Measurements from ENCODE around the gene HTR3B.
"Not testable (repeated sequence)": the region's sequence is repeated elsewhere in the genome, so short reads cannot be mapped to it uniquely, and the experiment has no call there.

Gene HTR3B

DNA sequence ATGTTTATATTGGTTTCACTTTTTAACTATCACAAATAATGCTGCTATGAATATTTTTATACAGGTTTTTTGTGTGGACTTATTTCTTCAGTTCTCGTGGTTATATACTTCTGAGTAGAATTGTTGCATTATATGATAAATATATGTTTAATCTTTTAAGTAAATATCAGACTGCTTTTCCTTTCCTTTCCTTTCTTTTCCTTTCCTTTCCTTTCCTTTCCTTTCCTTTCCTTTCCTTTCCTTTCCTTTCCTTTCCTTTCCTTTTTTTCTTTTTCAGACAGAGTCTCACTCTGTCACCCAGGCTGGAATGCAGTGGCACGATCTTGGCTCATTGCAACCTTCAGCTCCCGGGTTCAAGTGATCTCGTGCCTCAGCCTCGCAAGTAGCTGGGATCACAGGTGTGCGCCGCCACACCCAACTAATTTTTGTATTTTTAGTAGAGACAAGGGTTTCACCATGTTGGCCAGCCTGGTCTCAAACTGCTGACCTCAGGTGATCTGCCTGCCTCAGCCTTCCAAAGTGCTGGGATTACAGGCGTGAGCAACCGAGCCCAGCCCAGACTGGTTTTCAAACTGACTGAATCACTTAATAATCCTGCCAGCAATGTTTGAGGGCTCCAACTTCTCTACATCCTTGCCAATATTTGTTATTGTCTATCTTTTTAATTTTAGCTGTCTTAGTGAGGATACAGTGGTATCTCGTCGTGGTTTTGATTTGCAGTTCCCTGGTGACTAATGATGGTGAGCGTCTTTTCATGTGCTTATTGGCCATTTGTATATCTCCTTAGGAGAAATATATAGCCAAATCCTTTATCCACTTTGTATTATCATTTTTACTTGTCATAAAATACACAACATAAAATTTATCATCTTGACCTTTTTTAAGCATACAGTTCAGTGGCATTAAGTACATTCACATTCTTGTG lies 21.9 kb downstream of the HTR3B start:
- DNase-seq (ENCODE audit: insufficient read length, low spot score) (no peak), FAIRE-seq (no peak)
- TF ChIP-seq, protein P1, sequence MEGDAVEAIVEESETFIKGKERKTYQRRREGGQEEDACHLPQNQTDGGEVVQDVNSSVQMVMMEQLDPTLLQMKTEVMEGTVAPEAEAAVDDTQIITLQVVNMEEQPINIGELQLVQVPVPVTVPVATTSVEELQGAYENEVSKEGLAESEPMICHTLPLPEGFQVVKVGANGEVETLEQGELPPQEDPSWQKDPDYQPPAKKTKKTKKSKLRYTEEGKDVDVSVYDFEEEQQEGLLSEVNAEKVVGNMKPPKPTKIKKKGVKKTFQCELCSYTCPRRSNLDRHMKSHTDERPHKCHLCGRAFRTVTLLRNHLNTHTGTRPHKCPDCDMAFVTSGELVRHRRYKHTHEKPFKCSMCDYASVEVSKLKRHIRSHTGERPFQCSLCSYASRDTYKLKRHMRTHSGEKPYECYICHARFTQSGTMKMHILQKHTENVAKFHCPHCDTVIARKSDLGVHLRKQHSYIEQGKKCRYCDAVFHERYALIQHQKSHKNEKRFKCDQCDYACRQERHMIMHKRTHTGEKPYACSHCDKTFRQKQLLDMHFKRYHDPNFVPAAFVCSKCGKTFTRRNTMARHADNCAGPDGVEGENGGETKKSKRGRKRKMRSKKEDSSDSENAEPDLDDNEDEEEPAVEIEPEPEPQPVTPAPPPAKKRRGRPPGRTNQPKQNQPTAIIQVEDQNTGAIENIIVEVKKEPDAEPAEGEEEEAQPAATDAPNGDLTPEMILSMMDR (IDR thresholded peaks at IDR 0.05; ENCODE audit: insufficient read depth, missing control alignments) = no peak

DNA sequence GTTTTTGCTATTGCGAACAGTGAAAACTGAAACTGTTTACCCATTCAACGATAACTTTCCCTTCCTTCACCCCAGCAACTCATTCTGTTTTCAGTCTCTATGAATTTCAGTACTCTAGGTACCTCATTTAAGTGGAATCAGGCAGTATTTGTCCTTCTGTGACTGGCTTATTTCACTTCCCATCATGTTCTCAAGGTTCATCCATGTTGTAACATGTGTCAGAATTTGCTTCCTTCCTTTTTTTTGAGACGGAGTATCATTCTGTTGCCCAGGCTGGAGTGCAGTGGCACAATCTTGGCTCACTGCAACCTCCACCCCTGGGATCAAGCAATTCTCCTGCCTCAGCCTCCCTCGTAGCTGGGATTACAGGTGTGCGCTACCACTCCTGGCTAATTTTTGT lies 23.7 kb downstream of the HTR3B start:
- no peak for DNase-seq (ENCODE audit: insufficient read length, low spot score)
- TF ChIP-seq, protein P1 (IDR thresholded peaks at IDR 0.05; ENCODE audit: insufficient read depth, missing control alignments) = no peak
- no peak for FAIRE-seq

DNA sequence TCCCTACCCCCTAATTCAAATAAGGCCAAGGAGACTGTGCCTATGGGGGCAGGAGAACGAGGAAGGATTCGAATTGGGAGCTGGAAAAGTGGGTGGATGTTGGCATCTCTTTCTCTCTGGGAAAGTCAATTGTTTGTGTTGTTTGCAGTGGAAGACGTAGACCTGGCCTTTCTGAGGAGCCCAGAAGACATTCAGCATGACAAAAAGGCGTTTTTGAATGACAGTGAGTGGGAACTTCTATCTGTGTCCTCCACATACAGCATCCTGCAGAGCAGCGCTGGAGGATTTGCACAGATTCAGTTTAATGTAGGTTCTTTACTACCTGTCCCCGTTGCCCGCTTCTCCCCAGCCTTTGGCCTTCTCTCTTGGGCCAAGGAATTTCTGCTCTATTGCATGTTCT lies 28.2 kb downstream of the HTR3B start:
- TF ChIP-seq, protein P1 (IDR thresholded peaks at IDR 0.05; ENCODE audit: insufficient read depth, missing control alignments) = no peak

DNA sequence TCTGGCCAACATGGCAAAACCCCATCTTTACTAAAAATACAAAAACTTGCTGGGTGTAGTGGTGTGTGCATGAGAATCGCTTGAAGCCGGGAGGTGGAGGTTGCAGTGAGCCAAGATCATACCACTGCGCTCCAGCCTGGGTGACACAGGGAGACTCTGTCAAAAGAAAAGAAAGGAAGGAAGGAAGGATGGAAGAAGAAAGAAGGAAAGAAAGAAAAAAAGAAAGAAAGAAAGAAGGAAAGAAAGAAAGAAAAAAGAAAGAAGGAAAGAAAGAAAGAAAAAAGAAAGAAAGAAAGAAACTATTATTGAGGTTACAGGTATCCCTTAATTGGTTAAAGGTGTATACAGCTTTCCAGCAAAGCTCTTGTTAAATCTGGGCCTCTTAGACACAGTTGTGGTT lies 29.6 kb downstream of the HTR3B start:
- FAIRE-seq; DNase-seq (ENCODE audit: insufficient read length, low spot score): not testable (repeated sequence)

More for the DNA sequence above, 28.2 kb downstream of the HTR3B start:
- no peak for DNase-seq (ENCODE audit: insufficient read length, low spot score)
- no peak for FAIRE-seq

DNA sequence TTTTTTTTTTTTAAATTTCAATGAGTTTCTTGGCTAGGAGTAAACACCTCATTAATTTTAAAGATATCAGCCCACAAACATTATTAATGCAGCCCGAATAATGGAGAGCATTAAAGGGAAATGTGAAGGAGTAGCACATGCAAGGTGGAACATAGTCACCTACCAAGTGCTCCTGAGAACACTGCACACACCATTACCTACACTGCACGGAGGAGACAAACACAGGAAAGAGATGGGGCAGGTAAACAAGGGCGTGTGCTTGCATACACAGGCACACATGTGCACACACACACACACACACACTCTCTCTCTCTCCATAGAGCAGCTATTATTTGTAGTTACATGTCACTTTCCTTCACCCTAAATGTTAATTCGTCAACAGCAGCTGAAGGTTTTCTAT lies 30.2 kb downstream of the HTR3B start:
- no peak for DNase-seq (ENCODE audit: insufficient read length, low spot score)
- FAIRE-seq = no peak
- TF ChIP-seq, protein P1 (IDR thresholded peaks at IDR 0.05; ENCODE audit: insufficient read depth, missing control alignments) = no peak

DNA sequence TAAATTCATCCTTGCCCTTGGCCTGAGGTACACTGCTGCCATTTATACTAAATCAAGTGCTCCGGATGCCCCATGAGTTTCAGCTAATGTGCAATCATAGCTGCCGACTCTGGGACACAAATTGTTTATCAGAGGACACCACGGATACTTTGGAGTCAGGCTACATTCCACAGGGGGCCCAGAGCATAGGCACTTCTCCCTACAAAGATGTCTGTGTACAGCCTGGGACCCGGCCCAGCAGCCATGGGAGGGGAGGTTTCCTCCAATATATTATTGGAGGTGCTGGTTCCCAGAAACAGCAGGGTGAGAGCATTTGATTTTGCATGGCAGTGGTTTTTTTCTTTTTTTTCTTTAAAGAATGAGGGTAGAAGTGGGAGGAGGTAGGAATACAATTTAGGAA lies 31.3 kb downstream of the HTR3B start:
- FAIRE-seq (no peak), DNase-seq (ENCODE audit: insufficient read length, low spot score) (no peak)
- TF ChIP-seq, protein P1 (IDR thresholded peaks at IDR 0.05; ENCODE audit: insufficient read depth, missing control alignments) = no peak

DNA sequence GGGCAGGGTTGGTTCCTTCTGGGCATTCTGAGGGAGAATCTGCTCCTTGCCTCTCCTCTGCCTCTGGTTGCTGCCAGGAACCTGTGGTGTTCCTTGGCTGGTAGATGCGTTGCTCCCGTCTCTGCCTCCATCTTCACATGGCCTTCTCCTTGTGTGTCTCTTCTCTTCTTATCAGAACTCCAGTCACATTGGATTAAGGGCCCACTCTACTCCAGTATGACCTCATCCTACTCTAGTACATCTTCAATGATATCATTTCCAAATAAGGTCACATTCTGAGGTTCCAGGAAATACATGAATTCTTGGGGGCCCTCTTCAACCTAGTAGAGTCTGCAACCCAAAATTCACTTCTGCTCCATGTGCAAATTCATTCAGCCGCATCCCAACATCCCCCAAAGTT lies 33.3 kb downstream of the HTR3B start:
- TF ChIP-seq, protein P1 (IDR thresholded peaks at IDR 0.05; ENCODE audit: insufficient read depth, missing control alignments) = no peak
- no peak for DNase-seq (ENCODE audit: insufficient read length, low spot score)
- no peak for FAIRE-seq
